ENCODE measurements around the gene RPL36. TPM values are rescaled to one million over a fixed set of nuclear protein-coding genes. Genes with fewer than 3 reads are reported as not detected.

RPL36 gene
- total and polyA plus RNA-seq, 9 of the 15 experiments (the other 6 are each of a cell fraction or from before 2014, with no cell fraction given) = 350 to 3,412 (median 1,507) TPM

DNA sequence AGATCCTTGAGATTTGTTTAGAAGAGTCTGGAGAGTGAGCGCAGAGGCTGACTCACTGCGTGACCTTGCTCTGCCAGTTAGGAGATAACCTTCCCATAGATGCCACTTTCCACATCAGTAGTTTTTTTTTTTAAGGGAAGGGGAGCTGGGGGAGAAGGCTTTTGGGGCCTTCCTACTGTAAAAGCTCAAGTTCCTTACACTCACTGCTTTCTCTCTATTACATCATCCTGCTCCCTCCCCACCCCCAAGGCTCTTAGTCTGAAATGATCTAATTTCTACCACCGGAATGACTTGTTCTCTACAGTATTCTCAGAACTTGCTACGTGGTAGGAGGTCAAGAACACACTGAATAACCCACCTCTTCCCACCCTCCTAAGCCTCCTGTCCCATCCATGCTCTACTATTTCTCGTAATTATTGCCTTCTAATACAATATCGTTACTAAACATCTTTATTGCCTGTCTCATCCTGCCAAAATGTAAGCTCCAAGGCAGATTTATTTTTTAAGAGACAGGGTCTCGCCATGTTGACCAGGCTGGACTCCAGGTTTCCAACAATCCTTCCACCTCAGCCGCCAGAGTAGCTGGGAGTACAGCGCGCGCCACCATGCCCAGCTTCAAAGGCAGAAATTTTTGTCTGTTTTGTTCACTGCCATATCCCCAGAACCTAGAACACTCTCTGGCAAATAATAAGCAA, 28.6 kb downstream of the RPL36 start (continued):
- TF ChIP-seq, protein P1, sequence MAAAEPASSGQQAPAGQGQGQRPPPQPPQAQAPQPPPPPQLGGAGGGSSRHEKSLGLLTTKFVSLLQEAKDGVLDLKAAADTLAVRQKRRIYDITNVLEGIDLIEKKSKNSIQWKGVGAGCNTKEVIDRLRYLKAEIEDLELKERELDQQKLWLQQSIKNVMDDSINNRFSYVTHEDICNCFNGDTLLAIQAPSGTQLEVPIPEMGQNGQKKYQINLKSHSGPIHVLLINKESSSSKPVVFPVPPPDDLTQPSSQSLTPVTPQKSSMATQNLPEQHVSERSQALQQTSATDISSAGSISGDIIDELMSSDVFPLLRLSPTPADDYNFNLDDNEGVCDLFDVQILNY (CRISPR knock-in tag; IDR thresholded peaks at IDR 0.05) = no peak
- TF ChIP-seq, protein P2, sequence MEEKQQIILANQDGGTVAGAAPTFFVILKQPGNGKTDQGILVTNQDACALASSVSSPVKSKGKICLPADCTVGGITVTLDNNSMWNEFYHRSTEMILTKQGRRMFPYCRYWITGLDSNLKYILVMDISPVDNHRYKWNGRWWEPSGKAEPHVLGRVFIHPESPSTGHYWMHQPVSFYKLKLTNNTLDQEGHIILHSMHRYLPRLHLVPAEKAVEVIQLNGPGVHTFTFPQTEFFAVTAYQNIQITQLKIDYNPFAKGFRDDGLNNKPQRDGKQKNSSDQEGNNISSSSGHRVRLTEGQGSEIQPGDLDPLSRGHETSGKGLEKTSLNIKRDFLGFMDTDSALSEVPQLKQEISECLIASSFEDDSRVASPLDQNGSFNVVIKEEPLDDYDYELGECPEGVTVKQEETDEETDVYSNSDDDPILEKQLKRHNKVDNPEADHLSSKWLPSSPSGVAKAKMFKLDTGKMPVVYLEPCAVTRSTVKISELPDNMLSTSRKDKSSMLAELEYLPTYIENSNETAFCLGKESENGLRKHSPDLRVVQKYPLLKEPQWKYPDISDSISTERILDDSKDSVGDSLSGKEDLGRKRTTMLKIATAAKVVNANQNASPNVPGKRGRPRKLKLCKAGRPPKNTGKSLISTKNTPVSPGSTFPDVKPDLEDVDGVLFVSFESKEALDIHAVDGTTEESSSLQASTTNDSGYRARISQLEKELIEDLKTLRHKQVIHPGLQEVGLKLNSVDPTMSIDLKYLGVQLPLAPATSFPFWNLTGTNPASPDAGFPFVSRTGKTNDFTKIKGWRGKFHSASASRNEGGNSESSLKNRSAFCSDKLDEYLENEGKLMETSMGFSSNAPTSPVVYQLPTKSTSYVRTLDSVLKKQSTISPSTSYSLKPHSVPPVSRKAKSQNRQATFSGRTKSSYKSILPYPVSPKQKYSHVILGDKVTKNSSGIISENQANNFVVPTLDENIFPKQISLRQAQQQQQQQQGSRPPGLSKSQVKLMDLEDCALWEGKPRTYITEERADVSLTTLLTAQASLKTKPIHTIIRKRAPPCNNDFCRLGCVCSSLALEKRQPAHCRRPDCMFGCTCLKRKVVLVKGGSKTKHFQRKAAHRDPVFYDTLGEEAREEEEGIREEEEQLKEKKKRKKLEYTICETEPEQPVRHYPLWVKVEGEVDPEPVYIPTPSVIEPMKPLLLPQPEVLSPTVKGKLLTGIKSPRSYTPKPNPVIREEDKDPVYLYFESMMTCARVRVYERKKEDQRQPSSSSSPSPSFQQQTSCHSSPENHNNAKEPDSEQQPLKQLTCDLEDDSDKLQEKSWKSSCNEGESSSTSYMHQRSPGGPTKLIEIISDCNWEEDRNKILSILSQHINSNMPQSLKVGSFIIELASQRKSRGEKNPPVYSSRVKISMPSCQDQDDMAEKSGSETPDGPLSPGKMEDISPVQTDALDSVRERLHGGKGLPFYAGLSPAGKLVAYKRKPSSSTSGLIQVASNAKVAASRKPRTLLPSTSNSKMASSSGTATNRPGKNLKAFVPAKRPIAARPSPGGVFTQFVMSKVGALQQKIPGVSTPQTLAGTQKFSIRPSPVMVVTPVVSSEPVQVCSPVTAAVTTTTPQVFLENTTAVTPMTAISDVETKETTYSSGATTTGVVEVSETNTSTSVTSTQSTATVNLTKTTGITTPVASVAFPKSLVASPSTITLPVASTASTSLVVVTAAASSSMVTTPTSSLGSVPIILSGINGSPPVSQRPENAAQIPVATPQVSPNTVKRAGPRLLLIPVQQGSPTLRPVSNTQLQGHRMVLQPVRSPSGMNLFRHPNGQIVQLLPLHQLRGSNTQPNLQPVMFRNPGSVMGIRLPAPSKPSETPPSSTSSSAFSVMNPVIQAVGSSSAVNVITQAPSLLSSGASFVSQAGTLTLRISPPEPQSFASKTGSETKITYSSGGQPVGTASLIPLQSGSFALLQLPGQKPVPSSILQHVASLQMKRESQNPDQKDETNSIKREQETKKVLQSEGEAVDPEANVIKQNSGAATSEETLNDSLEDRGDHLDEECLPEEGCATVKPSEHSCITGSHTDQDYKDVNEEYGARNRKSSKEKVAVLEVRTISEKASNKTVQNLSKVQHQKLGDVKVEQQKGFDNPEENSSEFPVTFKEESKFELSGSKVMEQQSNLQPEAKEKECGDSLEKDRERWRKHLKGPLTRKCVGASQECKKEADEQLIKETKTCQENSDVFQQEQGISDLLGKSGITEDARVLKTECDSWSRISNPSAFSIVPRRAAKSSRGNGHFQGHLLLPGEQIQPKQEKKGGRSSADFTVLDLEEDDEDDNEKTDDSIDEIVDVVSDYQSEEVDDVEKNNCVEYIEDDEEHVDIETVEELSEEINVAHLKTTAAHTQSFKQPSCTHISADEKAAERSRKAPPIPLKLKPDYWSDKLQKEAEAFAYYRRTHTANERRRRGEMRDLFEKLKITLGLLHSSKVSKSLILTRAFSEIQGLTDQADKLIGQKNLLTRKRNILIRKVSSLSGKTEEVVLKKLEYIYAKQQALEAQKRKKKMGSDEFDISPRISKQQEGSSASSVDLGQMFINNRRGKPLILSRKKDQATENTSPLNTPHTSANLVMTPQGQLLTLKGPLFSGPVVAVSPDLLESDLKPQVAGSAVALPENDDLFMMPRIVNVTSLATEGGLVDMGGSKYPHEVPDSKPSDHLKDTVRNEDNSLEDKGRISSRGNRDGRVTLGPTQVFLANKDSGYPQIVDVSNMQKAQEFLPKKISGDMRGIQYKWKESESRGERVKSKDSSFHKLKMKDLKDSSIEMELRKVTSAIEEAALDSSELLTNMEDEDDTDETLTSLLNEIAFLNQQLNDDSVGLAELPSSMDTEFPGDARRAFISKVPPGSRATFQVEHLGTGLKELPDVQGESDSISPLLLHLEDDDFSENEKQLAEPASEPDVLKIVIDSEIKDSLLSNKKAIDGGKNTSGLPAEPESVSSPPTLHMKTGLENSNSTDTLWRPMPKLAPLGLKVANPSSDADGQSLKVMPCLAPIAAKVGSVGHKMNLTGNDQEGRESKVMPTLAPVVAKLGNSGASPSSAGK (IDR thresholded peaks at IDR 0.05) = no peak
- TF ChIP-seq, protein P3, sequence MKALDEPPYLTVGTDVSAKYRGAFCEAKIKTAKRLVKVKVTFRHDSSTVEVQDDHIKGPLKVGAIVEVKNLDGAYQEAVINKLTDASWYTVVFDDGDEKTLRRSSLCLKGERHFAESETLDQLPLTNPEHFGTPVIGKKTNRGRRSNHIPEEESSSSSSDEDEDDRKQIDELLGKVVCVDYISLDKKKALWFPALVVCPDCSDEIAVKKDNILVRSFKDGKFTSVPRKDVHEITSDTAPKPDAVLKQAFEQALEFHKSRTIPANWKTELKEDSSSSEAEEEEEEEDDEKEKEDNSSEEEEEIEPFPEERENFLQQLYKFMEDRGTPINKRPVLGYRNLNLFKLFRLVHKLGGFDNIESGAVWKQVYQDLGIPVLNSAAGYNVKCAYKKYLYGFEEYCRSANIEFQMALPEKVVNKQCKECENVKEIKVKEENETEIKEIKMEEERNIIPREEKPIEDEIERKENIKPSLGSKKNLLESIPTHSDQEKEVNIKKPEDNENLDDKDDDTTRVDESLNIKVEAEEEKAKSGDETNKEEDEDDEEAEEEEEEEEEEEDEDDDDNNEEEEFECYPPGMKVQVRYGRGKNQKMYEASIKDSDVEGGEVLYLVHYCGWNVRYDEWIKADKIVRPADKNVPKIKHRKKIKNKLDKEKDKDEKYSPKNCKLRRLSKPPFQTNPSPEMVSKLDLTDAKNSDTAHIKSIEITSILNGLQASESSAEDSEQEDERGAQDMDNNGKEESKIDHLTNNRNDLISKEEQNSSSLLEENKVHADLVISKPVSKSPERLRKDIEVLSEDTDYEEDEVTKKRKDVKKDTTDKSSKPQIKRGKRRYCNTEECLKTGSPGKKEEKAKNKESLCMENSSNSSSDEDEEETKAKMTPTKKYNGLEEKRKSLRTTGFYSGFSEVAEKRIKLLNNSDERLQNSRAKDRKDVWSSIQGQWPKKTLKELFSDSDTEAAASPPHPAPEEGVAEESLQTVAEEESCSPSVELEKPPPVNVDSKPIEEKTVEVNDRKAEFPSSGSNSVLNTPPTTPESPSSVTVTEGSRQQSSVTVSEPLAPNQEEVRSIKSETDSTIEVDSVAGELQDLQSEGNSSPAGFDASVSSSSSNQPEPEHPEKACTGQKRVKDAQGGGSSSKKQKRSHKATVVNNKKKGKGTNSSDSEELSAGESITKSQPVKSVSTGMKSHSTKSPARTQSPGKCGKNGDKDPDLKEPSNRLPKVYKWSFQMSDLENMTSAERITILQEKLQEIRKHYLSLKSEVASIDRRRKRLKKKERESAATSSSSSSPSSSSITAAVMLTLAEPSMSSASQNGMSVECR (CRISPR knock-in tag; IDR thresholded peaks at IDR 0.05) = no peak
- TF ChIP-seq MCM7 (IDR thresholded peaks at IDR 0.05) = no peak
- TF ChIP-seq PRPF4 (IDR thresholded peaks at IDR 0.05; ENCODE audit: insufficient read depth, low read depth, low read length, poor library complexity, severe bottlenecking) = no peak
- no peak; a peak in 1 of 4 replicates for TF ChIP-seq TEAD1 (CRISPR knock-in tag; IDR thresholded peaks at IDR 0.05)
- peak; percentile 47 for TF ChIP-seq NCOR1 (IDR thresholded peaks at IDR 0.05)
- no peak; the same call in 1 of the 2 replicates for TF ChIP-seq MAFK (IDR thresholded peaks at IDR 0.05; ENCODE audit: low read length)
- 0 out of 2 replicates have a peak, but pooled peaks have one; percentile 49 for TF ChIP-seq GTF2E2 (tag; IDR thresholded peaks at IDR 0.05)
- peak; percentile 70 for TF ChIP-seq POLR2AphosphoS5 (IDR thresholded peaks at IDR 0.05; ENCODE audit: control insufficient read depth, insufficient read depth, low read depth, low read length)

Measured in K562 (cell line).